Middle frontal gyrus (tissue), 1 donor: ENCODE results near the gene CYP4F8.

Source experiments
- DNase-seq: peaks from one replicate; pipeline ENCODE4 v3.0.0-alpha.2; 2015; ENCODE audit warnings: low spot score; ENCODE audit errors: extremely low spot score

CYP4F8 gene

DNA sequence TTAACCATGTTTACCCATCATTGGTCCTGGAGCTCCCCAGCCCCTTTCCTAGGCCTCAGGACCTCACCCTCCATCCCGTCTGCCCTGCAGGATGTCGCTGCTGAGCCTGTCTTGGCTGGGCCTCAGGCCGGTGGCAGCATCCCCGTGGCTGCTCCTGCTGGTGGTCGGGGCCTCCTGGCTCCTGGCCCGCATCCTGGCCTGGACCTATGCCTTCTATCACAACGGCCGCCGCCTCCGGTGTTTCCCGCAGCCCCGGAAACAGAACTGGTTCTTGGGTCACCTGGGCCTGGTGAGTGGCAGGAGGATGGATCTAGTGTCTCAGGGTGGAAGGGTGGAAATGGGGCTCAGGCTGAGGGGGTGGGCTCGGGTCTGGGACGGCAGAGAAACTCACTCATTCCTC, 508 bp downstream of the CYP4F8 start:
- no peak for DNase-seq

GRCh38 chr19:15616183-15616582, 1.2 kb downstream of the CYP4F8 start:
- DNase-seq: no peak

- DNase-seq: no peak
Measured at GRCh38 chr19:15616627-15617270, 1.7 kb downstream of the CYP4F8 start.

DNA sequence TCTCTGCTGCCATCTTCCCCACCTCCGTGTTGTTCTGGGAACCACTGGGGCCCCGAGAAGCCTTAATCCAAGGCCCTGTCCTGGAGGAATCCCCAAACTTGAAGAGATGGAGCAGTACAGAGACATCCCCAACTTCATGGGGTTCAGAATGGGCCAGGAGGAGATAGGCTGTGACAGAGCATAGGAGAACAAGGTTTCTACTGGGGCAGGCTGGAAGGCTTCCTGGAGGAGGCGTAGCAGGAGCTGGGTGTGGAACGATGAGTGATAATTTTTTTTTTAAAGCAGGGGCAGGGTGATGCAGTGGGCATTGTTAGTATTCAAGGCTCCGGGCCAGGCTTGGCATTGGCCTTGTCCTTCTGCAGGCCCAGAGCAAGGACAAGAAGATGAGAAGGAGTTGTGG, 3.3 kb downstream of the CYP4F8 start:
- no peak for DNase-seq

- DNase-seq: no peak
Measured at GRCh38 chr19:15621801-15622200, 6.8 kb downstream of the CYP4F8 start.

DNA sequence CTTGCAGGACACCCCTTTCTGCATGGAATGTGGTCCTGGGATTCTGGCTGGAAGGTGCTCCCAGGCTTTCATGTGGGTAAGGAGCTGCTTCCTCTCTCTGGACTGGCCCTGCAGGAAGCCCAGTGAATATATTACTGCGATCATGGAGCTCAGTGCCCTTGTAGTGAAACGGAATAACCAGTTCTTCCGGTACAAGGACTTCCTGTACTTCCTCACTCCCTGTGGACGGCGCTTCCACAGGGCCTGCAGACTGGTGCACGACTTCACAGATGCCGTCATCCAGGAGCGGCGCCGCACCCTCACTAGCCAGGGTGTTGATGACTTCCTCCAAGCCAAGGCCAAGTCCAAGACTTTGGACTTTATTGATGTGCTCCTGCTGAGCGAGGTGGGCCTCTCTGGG, 8.0 kb downstream of the CYP4F8 start:
- DNase-seq: no peak

DNA sequence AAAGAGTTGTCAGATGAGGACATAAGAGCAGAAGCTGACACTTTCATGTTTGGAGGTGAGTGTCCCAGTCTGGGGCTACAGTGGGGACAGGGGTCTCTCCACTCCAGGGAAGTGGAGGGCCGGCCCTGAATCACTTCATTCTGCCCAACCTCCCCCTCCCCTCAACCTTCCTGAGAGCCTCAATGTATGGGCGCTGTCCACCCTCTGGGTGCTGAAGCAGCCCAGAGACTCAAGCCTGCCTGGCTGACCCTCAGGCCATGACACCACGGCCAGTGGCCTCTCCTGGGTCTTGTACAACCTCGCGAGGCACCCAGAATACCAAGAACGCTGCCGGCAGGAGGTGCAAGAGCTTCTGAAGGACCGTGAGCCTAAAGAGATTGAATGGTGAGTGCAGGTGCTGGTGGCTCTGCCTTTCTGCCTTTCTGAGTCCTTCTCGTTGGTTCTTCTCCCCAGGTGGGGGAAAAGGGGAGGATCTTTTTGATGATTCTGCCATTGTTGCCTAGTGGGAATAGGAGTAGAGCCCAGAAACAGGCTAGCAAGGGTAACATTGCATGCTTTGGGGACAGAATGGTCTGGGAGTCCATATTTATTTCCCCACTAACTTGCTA, 8.8 kb downstream of the CYP4F8 start:
- no peak for DNase-seq

DNA sequence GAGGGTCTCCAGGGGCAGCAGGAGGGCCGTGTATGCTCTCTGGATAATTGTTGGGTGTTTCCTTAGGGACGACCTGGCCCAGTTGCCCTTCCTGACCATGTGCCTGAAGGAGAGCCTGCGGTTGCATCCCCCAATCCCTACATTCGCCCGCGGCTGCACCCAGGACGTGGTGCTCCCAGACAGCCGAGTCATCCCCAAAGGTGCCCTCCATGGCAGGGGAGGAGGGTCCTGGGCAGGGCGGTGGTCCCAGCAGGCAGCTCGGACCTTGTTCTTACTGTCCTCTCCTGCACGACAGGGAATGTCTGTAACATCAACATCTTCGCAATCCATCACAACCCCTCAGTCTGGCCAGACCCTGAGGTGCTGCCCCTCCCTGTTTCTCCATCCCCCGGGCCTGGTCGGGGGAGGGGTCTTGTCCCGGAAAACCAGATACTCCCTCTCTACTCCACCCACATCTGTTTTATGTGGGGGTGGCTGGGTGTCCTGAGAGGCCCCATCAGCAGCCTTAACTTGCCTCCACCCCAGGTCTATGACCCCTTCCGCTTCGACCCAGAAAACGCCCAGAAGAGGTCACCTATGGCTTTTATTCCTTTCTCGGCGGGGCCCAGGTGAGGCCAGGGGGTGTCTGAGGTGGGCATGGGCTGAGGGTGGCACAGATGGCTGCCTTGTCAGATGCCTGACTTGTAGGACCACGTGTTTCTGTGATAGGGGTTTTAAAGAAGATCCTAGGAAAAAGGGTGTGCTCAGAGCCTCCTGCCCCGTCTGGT, 13.4 kb downstream of the CYP4F8 start:
- DNase-seq: no peak

GRCh38 chr19:15629003-15629880, 14.2 kb downstream of the CYP4F8 start:
- DNase-seq: peak; percentile 18

- no peak for DNase-seq
Measured at GRCh38 chr19:15631817-15632216, 16.8 kb downstream of the CYP4F8 start.

DNA sequence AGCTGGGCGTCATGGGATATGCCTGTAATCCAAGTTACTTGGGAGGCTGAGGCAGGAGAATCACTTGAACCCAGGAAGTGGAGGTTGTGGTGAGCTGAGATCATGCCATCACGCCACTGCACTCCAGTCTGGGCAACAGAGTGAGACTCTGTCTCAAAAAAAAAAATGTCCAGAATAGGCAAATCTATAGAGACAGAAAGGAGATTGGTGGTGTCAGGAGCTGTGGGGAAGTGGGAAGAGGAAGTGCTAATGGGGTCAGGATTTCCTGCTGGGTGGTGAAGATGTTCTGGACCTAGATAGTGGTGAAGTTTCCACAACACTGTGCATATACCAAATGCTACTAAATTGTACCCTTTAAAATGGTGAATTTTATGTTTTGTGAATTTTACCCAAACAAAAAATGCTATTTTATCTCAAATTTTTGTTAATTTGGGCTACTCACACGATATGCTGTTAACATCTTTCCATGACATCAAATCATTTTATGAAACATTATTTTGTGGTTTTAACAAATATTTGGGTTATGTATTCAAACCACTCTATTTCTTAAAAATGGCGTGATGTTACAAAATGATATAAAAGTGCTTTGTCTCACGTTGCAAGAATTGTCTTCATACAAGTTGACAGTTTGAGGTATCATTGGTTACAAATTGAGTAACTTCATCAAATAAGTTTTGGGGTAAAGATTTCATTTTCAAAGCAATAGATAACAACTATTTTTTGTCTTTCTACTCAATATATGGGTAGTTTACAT, 18.2 kb downstream of the CYP4F8 start:
- DNase-seq: no peak

DNA sequence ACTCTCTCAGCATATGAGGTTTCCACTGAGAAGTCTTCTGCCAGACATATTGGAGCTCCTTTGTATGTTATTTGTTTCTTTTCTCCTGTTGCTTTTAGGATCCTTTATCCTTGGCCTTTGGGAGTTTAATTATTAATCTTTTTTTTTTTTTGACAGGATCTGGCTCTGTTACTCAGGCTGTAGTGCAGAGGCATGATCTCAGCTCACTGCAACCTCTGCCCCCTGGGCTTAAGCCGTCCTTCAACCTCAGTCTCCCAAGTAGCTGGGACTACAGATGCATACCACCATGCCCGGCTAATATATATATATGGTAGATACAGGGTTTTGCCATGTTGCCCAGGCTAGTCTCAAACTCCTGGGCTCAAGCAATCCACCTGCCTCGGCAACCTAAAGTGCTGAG, 19.1 kb downstream of the CYP4F8 start:
- DNase-seq: no peak

DNA sequence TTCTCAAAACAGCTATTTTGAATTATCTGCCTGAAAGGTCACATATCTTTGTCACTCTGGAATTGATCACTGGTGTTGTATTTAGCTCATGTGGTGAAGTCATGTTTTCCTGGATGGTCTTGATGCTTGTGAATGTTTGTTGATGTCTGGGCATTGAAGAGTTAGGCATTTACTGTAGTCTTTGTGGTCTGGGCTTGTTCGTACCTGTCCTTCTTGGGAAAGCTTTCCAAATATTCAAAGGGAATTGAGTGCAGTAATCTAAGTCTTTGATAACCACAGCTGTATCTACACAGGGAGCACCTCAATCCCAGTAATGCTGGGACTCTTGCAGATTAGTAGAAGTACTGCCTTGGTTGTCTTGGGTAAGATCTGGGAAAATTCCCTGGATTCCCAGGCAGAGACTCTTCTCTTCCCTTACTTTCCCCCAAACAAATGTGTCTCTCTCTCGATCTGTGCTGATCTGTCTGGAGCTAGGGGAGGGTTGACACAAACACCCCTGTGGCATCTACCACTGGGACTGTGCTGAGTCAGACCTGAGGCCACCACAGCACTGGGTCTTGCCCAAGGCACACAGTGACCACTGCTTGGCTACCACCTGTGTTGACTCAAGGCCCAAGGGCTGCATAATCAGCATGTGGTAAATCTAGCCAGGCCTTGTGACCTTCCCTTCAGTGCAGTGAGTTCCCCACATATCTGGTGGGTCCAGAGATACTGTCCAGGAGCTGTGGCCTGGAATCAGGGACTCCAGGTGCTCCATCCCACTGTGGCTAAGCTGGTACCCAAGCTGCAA, 20.2 kb downstream of the CYP4F8 start:
- no peak for DNase-seq

- peak; percentile 34 for DNase-seq
Measured at GRCh38 chr19:15636026-15636425, 21.0 kb downstream of the CYP4F8 start.

- DNase-seq: no peak
Measured at GRCh38 chr19:15639596-15639995, 24.6 kb downstream of the CYP4F8 start.

- DNase-seq: no peak
Measured at GRCh38 chr19:15640294-15640903, 25.4 kb downstream of the CYP4F8 start, which contains the start of gene CYP4F3. CYP4F3 (plus strand) TSS chr19:15640897; CDS start chr19:15641416, 519 bp downstream.

DNA sequence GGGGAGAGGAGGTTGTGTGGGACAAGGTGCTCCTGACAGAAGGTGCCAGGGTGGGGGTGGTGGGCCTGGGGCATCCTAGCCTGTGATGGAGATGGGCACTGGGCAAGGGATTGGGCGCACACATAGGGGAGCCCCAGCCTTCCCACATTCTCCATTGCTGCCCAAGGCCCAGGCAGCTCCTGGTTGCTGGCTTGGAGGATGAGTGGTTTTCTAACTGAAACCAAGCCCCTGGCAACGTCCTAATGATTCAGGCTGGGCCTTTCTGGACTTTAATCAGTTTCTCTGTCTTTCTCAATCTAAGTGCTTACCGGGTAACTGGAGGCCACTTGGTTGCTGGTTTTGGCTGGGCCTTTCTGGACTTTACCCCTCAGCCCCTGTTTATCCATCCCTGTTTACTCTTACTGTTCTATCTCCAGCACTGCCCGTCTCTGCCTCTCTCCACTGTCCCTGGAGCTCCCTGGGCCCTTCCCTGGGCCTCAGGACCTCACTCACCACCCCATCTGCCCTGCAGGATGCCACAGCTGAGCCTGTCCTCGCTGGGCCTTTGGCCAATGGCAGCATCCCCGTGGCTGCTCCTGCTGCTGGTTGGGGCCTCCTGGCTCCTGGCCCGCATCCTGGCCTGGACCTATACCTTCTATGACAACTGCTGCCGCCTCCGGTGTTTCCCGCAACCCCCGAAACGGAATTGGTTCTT, 26.0 kb downstream of the CYP4F8 start:
- no peak for DNase-seq

- no peak for DNase-seq
Measured at GRCh38 chr19:15641901-15642491, 27.0 kb downstream of the CYP4F8 start.

DNA sequence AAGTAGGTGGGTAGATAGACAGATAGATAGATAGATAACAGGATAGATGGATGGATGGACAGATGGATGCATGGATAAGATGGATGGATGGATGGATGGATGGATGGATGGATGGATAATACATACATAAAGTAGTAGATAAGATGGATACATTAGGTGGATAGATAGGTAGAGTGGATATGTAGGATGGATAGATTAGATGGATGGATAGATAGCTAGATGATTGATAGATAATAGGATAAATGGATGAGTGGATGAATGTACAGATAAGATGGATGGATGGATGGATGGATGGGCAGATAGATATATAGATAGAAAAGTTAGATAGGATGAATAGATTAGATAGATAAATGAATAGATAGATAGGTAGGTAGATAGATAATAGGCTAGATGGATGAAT, 27.8 kb downstream of the CYP4F8 start:
- no peak for DNase-seq
